HG03575 (cell line): ENCODE measurements around the gene TTC34.

Source experiments
- ATAC-seq: cut with Tn5 transposase; IDR thresholded peaks from one replicate; pipeline ENCODE4 v1.9.1; 2021; ENCODE audit not compliant: unreplicated experiment, insufficient number of reproducible peaks, low FRiP score; ENCODE audit errors: extremely low read depth

Gene TTC34

DNA sequence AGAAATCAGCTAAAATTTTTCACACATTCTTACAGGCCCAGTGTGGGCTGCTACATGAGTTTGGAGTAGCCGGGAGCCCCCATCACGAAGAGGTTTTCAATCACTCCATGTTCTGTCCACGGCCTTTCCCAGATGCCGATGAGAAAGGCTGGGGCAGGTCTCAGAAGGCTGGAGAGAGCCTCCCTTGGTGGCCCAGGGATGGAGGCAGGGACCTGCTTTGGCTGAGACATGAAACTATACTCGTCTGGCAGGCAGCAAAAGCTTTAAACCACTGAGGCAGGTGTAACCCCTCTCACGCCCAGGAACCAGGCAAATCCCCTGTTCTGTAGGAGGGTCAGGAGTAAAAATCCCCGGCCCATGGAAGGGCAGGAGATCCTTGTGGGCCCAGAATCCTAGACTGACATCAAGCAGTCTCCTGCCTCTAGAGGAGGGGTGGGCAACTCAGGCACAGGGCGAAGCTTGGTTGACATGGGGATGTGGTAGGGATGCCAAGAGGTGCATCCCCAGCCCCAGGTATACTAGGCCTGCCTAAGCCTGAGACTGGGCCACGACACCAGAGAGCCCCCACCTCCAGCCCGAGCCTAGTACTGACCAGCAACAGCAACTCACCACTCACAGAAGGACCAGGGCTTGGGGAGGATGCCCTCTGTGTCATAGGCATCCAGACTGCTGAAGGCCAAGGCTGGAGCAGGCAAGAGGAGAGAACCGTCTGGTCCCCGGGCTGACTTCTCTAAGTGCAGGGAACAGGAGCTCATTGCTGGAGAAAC is 177.7 kb downstream of the TTC34 start:
- ATAC-seq = no peak

DNA sequence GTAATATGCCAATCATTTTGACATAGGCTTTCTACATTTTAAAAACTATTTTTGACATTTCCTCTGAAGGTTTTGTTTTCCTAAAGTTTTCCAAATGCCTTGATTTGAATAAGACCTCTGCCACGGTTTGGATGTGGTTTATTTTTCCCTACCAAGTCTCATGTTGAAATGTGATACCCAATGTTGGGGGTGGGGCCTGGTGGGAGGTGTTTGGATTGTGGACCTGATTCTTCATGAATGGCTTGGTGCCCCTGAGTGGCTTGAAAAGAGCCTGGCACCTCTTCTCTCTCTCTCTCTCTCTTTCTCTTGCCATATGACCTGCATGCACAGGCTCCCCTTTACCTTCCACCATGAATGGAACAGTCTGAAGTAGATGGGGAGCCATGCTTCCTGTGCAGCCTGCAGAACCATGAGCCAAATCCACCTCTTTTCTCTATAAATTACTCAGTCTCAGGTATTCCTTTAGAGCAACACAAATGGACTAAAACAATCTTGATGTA is 183.5 kb downstream of the TTC34 start:
- ATAC-seq = no peak

- no peak for ATAC-seq
These were observed 187.3 kb downstream of the TTC34 start for GRCh38 chr1:2614145-2614544.

GRCh38 chr1:2612591-2613365 is 188.7 kb downstream of the TTC34 start:
- no peak for ATAC-seq

DNA sequence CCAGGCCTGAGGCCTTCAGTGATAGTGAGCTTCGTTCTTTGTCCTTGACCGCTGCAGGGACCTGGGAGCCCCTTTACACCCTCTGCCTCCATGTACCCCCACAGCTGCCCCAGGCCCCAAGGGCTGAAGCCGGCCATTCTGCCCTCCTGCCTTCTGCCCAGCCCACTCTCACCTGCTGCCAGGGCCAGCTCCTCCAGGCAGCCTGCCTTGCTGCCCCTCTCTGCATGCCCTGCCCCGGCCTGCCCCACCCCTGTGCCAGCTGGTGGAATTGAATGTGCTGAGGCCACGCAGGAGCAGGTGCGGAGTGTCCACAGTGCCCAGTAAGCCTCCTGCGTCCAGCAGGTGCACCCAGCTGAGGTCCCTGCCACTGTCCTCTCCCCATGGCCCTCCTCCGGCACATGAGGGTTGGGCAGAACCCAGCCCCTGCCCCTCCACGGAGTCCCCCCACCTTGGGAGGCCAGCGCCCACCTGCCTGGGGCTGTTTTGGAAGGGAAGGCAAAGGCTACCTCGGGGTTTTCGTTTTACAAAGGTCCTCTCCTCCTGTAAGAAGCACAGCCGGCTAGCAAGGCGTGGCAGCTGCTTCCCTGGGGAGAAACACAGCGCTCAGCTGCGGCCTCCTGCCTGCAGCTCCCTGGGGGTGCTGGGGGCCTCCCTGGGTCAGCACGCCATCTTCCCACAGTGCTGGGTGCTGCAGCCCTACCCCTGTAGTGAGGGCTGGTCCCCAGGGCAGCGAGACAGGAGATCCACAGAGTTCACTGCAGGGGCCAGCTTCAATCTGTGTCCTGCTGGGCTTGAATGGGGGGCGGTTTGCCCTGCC is 189.7 kb downstream of the TTC34 start:
- ATAC-seq = no peak

- ATAC-seq = no peak
These were observed 190.4 kb downstream of the TTC34 start for GRCh38 chr1:2611031-2611501.

DNA sequence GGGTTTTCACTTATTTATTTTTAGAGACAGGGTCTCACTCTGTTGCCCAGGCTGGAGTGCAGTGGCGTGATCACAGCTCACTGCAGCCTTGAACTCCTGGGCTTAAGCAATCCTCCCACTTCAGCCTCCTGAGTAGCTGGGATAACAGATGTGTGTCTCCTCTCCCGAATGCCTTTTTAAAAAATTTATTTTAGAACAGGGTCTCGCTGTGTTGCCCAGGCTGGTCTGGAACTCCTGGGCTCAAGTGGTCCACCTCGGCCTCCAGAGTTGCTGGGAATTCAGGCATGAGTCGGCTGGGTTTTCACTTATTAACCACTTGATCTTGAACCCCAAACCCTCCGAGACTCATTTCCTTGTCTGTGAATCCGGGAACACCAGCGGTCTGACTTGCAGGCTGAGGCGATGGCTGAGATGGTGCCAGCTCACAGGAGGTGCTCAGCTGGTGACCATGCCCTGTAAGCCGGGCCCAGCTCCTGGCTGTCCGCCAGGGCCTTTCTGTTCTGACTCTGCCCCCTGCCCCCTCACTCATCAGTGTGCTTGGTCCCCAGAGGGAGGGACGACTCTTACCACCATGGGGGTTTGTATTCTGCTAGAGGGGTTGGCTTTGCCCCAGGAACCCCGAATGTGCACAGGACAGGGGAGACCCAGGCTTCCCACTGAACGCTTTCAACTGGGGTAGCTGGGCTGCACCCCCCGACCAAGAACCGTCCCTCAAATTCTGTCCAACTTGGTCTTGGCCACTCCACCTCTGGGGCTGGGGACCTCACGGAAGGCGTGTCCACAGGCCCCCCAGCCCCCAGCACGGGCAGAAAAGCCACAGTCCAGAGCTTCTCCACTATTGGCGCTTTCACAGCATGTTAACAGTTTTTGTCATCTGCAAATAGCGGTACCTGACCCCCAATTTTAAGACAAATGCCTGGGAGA is 191.2 kb downstream of the TTC34 start:
- no peak for ATAC-seq

DNA sequence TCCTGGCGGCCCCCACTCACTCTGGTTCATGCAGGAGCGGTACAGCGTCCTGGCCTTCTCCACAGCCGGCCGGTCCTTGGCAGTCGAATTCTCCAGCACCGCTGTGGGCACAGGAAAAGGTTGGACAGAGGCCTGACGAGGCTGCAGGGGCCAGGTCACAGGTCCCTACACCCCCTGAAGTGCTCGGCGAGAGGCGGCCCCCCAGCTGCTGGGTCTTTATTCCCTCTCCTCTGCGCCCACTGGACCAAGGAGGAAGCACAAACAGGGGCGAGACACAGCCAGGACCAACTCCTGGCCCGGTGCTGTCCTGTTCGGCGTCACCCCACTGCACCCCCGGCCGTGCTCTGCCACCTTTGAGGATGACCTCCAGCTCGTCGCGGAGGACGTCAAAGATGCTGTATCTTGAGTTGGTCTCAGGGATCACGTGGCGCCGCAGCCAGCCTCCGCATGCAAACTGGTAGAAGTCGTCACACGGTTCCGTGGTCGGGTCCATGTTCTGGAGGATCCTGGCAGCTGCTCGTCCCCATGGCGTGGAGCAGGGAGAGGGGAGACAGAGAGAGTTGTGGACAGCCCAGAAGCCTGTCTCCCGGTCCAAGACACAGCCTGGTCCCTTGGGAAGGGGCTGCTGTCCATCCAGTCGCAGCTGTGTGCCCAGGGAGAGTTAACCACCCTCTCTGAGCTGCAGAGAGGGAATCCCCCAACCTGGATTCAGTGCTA is 192.0 kb downstream of the TTC34 start:
- ATAC-seq = no peak

GRCh38 chr1:2607641-2608091 is 193.8 kb downstream of the TTC34 start:
- no peak for ATAC-seq

- no peak for ATAC-seq
These were observed 194.4 kb downstream of the TTC34 start for GRCh38 chr1:2606881-2607621.

- ATAC-seq = no peak
These were observed 195.1 kb downstream of the TTC34 start for GRCh38 chr1:2606396-2606880.

GRCh38 chr1:2605509-2606395 is 195.7 kb downstream of the TTC34 start:
- ATAC-seq = no peak

- ATAC-seq = no peak
These were observed 196.5 kb downstream of the TTC34 start for GRCh38 chr1:2604844-2605508.

GRCh38 chr1:2604156-2604843 is 197.2 kb downstream of the TTC34 start:
- ATAC-seq = no peak
